ENCODE data around the gene MRO. TPM values are rescaled to one million over a fixed set of nuclear protein-coding genes. Genes with fewer than 3 reads are reported as not detected.

MRO gene
- total RNA-seq, 1 donor from 2014 or later: 1.4 TPM

DNA sequence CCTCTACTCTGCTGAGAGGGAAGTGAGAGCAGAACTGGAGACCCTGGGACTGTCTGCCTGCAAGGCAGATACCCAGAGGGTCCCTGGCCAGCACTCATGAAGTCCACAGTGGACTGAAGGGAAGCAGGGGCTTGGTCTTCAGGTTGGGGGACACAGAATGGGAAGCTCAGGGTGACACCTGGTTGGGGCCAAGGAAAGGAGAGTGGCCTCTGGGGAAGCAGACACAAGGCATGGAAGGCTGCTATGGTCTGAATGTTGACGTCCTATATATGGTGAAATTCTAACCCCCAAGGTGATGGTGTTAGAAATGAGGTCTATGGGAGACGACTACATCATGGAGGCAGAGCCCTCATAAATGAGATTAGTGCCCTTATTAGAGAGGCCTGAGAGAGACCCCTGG lies 69.3 kb downstream of the MRO start:
- intact Hi-C loops (cut with DNase I): no loop called here
- DNase-seq (ENCODE audit: low spot score): no peak

DNA sequence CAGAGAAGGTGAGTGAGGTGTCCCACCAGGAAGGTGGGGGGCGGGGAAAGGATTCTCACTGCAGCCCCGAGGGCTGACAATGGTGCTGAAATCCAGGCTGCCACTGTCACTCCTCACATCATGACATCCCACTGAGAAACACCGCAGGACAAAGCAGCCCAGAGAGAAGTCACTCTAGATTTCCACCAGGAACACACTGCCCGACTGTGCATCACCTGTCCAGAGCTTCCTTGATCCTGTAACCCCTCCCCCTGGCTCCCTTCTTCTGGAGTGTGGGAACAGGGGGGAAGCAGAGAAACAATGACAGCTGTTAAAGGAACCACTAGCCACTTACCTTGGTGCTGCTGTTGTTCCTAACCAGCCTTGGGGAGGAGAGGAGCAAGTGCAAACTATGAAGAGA lies 69.9 kb downstream of the MRO start:
- DNase-seq (ENCODE audit: low spot score): no peak
- intact Hi-C loops (cut with DNase I): no loop called here

DNA sequence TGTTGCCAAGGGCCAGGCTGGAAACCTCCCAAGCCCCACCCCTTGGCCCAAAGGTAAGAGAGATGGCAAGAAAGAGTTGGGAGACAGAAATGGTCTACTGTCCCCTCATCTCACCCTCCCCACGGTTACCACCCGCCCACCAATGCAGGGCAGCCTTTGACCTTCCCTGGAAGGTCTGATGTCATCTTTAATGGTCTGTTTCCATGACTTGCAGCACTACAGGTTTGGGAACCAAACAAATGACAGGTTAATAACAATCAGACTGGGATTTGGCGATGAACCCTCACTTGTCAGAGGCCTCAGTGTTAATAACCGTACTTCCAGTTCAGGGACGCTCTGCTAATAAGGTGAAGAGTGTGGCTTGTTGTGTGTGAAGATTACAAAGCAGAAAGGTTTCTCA lies 70.4 kb downstream of the MRO start:
- DNase-seq (ENCODE audit: low spot score): no peak
- intact Hi-C loops (cut with DNase I): no loop called here

DNA sequence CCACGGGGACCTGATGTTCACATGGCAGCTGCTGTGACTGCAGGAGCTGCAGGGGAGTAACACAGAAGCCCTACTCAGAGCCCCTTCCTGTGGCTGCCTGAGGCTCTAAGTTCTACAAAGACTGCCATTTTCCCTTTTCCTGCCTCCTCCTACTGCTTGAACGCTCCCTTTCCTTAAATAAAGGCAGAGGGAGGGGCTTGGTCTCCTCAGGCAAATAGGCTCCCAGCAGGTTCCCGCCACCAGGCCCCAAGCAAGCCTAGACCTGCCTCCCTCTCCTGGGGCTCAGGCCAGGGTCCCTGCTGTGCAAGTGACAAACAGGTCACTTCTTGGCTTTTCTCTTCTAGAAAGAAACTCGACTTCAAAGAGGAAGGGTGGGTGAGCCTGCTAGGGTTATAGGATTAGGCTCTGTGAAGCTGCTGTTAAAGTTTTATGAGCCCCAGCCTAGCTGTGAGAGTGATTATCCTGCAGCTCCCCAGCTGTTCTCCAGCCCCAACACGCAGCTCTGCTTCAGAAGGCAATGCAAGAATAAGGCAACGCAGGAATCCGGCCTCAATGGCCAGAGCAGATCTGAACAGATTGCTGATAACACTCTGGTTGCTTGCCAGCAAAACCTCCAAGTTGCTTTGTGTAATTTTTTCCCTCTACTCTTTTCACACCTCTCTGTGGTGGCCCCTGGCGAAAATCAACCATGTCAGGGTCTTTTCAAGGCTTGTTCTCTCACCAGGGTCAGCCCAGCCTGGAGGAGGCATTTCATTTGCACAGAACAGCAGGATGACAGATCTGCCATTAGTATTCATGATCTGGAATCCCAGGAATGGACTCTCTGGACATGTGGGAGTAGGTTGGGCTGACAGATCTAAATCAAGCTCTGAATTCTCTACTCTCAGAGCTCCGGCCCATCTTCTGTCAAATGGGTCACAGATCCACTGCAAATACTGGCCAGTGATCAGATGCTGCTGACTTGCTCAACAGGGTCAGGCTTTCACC lies 71.3 kb downstream of the MRO start:
- DNase-seq (ENCODE audit: low spot score): no peak
- intact Hi-C loops (cut with DNase I): no loop called here

DNA sequence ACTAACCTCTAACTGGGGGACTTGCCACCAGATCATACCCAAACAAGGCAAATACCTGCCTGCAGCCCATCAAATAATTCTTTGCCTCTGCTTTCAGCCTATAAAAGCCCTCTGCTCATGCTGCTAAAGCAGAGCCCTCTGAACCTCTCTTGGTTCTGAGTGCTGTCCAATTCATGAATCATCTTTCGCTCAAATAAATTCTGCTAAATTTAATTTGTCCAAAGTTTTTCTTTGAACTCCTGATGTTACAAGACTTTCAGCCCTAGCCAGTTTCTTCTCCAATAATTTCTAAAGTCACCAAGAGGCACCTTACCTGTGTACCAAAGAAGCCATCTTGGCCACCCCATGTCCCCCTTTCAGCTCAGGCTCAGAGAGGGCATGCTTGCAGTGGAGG lies 72.0 kb downstream of the MRO start:
- DNase-seq (ENCODE audit: low spot score): no peak

DNA sequence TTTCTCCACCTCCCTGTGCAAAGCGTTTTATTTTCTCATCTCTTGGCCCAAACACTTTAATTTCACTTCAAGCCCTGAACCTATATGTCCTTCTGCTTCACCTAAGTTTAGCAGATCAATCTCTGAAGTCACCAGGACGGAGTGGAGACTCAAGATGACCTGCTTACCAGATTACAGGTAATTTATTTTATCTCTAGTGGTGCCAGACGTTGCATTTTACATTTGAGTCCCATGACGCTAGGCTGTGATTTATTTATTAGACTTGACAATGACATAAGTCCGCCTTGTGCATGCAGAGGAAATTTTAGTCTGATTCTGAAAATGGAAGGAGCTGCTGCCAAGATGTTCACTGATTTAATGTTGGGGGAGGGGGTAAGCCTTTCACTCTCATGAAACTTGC lies 73.9 kb downstream of the MRO start:
- intact Hi-C loops (cut with DNase I): no loop called here
- DNase-seq (ENCODE audit: low spot score): no peak

More for the DNA sequence above, 72.0 kb downstream of the MRO start:
- intact Hi-C loops (cut with DNase I): no loop called here

Other genes with a start within 250 kb of the MRO start
- 63.8 TPM for gene ME2, start 59.1 kb upstream of the MRO start, total RNA-seq
- gene ELAC1, start 148.0 kb upstream of the MRO start, total RNA-seq: 4.5 TPM
- gene SMAD4, start 210.2 kb upstream of the MRO start, total RNA-seq: 88.7 TPM

Data from cardiac septum (tissue), 1 donor.